Rectal smooth muscle tissue (tissue), 1 donor: ENCODE results near the gene ARHGEF1.
A peak's percentile ranks its signal among the peaks of the same experiment; 100 is the strongest.

ENCODE experiments used
- H3K27ac ChIP-seq: one replicate; pipeline ENCODE4 v1.7.0; 2013; ENCODE audit warnings: low read depth, low read length, inconsistent platforms
- H3K27me3 ChIP-seq: one replicate; pipeline ENCODE4 v1.7.0; 2013; ENCODE audit warnings: low read length; ENCODE audit not compliant: control insufficient read depth, insufficient read depth
- H3K36me3 ChIP-seq: one replicate; pipeline ENCODE4 v1.7.0; 2013; ENCODE audit warnings: low read length; ENCODE audit not compliant: control insufficient read depth, insufficient read depth
- H3K4me1 ChIP-seq: one replicate; pipeline ENCODE4 v1.7.0; 2013; ENCODE audit warnings: low read length; ENCODE audit not compliant: control insufficient read depth, insufficient read depth
- H3K4me3 ChIP-seq: one replicate; pipeline ENCODE4 v1.7.0; 2013; ENCODE audit warnings: low read length
- H3K9ac ChIP-seq: one replicate; pipeline ENCODE4 v1.7.0; 2013; ENCODE audit warnings: low read length

Gene ARHGEF1

GRCh38 chr19:41893899-41894298, 10.9 kb downstream of the ARHGEF1 start:
- Histone ChIP-seq H3K36me3 (peaks cover 34% of the 10 kb centered on the region), H3K27ac (no peak overlapping the region), H3K4me3 (no peak overlapping the region)

DNA sequence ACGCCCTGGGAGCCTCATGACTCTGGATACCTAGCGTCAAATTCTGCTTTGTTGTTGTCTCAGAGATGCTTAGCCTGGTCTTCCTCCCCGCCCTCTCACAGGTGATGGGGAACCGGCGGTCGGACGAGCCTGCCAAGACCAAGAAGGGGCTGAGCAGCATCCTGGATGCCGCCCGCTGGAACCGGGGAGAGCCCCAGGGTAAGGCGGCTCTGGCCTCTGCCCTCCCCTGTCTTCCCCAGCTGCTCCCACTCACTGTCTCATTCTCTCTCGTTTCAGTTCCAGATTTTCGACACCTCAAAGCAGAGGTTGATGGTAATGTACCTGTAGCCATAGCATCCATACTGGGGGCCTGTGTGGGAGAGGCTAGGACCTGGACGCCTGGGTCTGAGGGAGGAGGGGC, 11.4 kb downstream of the ARHGEF1 start:
- Histone ChIP-seq H3K9ac (no peak overlapping the region), H3K4me1 (no peaks in the 10 kb centered on the region), H3K36me3 (peaks cover 34% of the 10 kb centered on the region), H3K4me3 (no peak overlapping the region), H3K27me3 (no peaks in the 10 kb centered on the region), H3K27ac (no peak overlapping the region)

More at GRCh38 chr19:41893899-41894298, 10.9 kb downstream of the ARHGEF1 start:
- H3K9ac ChIP-seq, result no peak overlapping the region
- no peaks in the 10 kb centered on the region for H3K27me3 ChIP-seq
- no peaks in the 10 kb centered on the region for H3K4me1 ChIP-seq

DNA sequence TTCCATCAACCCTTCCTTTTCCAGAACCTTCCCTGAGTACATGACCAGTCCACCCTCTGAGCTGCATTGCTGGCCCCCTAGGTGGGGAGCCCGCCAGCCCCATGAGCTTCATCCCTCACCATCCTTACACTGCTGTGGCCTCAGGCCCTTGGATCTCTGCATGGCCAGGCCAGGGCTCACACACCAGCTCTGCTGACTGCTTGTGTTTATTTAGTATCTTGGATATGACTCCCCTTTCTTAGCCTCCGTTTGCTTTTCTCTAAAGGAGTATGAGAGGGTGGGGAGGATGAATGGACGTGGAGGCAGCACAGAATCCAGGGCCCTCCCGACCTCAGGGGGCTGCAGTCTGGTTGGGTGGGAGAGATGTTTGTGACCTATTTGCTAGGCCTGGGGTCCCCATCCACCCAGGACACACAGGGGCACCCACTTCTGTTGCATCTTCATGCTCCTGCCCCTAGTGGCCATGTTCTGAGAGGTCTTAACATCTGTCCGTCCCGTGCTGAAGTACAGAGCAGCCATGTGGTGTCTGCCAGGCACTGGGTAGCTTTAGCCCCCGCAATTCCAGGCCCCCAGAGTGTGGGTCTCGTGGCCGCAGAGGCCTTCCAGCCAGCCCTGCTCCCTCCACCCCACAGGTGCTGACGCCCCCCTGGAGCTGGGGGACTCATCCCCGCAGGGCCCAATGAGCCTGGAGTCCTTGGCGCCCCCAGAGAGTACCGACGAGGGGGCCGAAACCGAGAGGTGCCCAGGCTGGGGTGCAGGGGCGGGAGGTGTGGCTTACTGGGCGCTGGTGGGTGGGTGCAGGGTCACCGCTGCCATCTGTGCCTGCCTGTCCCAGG, 13.0 kb downstream of the ARHGEF1 start:
- Histone ChIP-seq H3K9ac (no peak overlapping the region), H3K4me3 (no peak overlapping the region), H3K4me1 (no peaks in the 10 kb centered on the region), H3K27me3 (no peaks in the 10 kb centered on the region), H3K36me3 (peaks cover 38% of the 10 kb centered on the region), H3K27ac (no peak overlapping the region)

DNA sequence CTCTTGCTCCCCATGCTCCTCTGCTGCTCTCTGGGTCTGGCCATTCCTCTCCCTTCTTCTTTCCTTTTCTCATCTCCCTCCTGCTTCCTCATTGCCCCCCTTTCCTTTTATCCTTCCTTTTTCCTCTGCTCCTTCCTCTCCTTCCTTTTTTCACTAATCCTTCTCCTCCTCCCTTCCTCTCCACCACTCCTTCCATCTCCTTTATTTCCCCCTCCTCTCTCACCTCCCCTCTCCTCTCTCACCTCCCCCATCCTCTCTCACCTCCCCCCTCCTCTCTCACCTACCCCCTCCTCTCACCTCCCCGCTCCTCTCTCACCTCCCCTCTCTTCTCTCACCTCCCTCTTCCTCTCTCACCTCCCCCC, 13.6 kb downstream of the ARHGEF1 start:
- H3K9ac ChIP-seq, result no peak overlapping the region
- no peak overlapping the region for H3K4me3 ChIP-seq
- no peaks in the 10 kb centered on the region for H3K27me3 ChIP-seq
- no peak overlapping the region for H3K27ac ChIP-seq
- H3K36me3 ChIP-seq, result peaks cover 40% of the 10 kb centered on the region
- H3K4me1 ChIP-seq, result no peaks in the 10 kb centered on the region

GRCh38 chr19:41897181-41897580, 14.2 kb downstream of the ARHGEF1 start:
- Histone ChIP-seq H3K27ac (no peak overlapping the region), H3K9ac (no peak overlapping the region), H3K4me3 (no peak overlapping the region), H3K4me1 (no peaks in the 10 kb centered on the region), H3K36me3 (peaks cover 42% of the 10 kb centered on the region), H3K27me3 (no peaks in the 10 kb centered on the region)

- Histone ChIP-seq H3K36me3 (peaks cover 44% of the 10 kb centered on the region), H3K9ac (no peak overlapping the region)
Measured at GRCh38 chr19:41897820-41898219, 14.8 kb downstream of the ARHGEF1 start.

DNA sequence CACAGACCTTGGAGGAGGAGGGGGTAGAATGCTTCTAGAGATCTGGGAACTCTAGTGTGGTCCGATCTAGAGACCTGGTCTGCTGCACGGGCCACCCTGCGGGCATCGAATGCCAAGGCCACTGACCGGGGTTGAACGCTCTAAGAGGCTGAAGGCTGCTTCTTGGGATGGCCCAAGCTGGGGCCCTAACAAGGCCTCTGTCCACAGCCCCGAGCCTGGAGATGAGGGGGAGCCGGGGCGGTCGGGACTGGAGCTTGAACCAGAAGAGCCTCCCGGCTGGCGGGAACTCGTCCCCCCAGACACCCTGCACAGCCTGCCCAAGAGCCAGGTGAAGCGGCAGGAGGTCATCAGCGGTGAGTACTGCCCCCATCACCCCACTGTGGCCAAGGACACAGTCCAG, 15.3 kb downstream of the ARHGEF1 start:
- Histone ChIP-seq H3K4me1 (no peaks in the 10 kb centered on the region), H3K27me3 (no peaks in the 10 kb centered on the region), H3K27ac (no peak overlapping the region), H3K36me3 (peaks cover 44% of the 10 kb centered on the region), H3K9ac (no peak overlapping the region), H3K4me3 (no peak overlapping the region)

More at GRCh38 chr19:41897820-41898219, 14.8 kb downstream of the ARHGEF1 start:
- Histone ChIP-seq H3K27ac (no peak overlapping the region), H3K27me3 (no peaks in the 10 kb centered on the region), H3K4me1 (no peaks in the 10 kb centered on the region), H3K4me3 (no peak overlapping the region)

- Histone ChIP-seq H3K4me3 (no peak overlapping the region), H3K9ac (no peak overlapping the region), H3K27ac (no peak overlapping the region), H3K36me3 (peaks cover 57% of the 10 kb centered on the region), H3K27me3 (no peaks in the 10 kb centered on the region), H3K4me1 (no peaks in the 10 kb centered on the region)
Measured at GRCh38 chr19:41901707-41902360, 18.9 kb downstream of the ARHGEF1 start.

DNA sequence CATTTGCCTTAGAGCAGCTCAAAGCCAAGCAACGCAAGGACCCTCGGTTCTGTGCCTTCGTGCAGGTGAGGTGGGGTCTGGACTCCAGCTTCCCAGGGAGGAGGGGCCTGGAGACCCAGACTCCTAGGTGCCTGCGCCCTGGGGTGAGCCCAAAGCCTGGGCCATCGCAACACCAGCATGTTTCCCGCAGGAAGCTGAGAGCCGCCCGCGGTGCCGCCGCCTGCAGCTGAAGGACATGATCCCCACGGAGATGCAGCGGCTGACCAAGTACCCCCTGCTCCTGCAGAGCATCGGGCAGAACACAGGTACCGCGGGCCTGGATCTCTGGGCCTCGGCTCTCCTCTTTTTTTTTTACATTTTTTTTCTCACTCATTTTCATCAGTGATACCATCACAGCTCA, 19.6 kb downstream of the ARHGEF1 start:
- no peak overlapping the region for H3K27ac ChIP-seq
- H3K9ac ChIP-seq, result no peak overlapping the region
- H3K27me3 ChIP-seq, result no peaks in the 10 kb centered on the region
- H3K4me3 ChIP-seq, result no peak overlapping the region
- H3K4me1 ChIP-seq, result no peaks in the 10 kb centered on the region
- H3K36me3 ChIP-seq, result peaks cover 59% of the 10 kb centered on the region

DNA sequence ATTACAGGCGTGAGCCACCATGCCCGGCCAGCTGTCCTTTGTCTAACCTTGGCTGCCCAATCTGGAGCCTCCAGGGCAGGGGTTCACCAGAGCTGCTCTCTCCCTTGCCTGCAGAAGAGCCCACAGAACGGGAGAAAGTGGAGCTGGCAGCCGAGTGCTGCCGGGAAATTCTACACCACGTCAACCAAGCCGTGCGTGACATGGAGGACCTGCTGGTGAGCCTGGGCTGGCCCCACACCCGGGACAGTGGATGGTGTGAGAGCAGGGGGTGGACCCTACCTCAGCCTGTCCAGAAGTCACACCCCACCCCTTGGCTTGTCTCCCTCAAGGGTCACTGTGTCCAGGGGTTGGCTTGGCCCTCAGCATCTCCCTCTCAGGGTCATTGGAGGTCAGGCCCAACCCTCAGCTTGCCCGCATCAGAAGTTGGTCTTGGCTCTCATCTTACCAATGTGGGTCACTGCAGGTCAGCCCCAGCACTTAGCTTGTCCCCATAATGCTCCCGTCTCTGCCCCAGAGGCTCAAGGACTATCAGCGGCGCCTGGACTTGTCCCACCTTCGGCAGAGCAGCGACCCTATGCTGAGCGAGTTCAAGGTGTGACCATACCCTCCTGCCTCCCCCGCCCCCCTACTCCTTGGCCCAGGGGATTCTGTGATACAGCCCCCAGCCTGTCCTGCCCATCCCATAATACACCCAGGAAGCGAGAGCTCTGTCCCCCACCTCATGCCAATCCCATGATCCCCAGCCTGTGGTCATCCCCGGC, 20.4 kb downstream of the ARHGEF1 start:
- no peaks in the 10 kb centered on the region for H3K4me1 ChIP-seq
- H3K4me3 ChIP-seq, result no peak overlapping the region
- H3K36me3 ChIP-seq, result peaks cover 54% of the 10 kb centered on the region
- no peak overlapping the region for H3K27ac ChIP-seq
- no peaks in the 10 kb centered on the region for H3K27me3 ChIP-seq
- H3K9ac ChIP-seq, result no peak overlapping the region

DNA sequence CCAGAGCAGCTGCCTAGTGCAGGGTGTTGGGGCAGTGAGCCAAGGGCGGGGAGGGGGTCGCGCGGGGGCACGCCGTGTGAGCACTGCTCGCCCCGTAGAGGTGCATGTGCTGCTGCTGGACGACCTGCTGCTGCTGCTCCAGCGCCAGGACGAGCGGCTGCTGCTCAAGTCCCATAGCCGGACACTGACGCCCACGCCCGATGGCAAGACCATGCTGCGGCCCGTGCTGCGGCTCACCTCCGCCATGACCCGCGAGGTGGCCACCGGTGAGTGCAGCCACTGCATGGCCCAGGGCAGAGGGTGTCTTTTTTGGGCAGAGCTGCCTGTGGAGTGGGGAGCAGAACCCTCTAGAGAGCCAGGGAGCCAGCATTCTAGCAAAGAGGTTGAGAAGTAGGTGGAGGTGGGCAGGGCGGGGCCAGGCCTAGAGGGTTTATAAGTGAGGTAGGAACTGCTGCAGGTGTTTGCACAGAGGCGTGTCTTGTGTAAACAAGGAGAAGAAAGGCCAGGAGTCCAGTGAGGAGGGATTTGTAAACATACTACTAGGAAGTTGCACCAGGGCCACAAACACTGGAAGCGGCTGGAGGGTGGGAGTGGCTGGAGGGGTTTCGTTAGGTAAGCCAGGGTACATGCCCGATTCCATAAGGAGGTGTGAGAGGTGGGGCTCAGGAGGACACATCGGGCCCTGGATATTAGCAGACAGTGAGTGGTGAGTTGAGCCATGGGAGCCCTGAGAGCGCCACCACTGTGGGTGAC, 21.3 kb downstream of the ARHGEF1 start:
- Histone ChIP-seq H3K27ac (no peak overlapping the region), H3K9ac (no peak overlapping the region), H3K4me3 (peak overlapping the region; percentile 17), H3K4me1 (no peaks in the 10 kb centered on the region), H3K27me3 (no peaks in the 10 kb centered on the region), H3K36me3 (peaks cover 51% of the 10 kb centered on the region)
